GM10266 (cell line): ENCODE measurements around the gene CLNK.
A peak's percentile ranks its signal among the peaks of the same experiment; 100 is the strongest.

ENCODE experiments used
- DNase-seq: peaks from one replicate; pipeline ENCODE4 v3.0.0; 2012; ENCODE audit errors: extremely low spot score
- CTCF ChIP-seq: IDR thresholded peaks from 2 replicates; pipeline ENCODE4 v1.5.1; 2012; ENCODE audit warnings: mild to moderate bottlenecking, low read depth; ENCODE audit not compliant: control insufficient read depth, insufficient read depth; ENCODE audit errors: missing control alignments

CLNK gene

GRCh38 chr4:10480616-10481015 lies 204.0 kb downstream of the CLNK start:
- no peak for TF ChIP-seq CTCF
- DNase-seq, result no peak

- no peak for TF ChIP-seq CTCF
- no peak for DNase-seq
These were observed 205.9 kb downstream of the CLNK start for GRCh38 chr4:10478621-10479020.

- no peak for DNase-seq
- TF ChIP-seq CTCF, result no peak
These were observed 214.1 kb downstream of the CLNK start for GRCh38 chr4:10470505-10470904.

GRCh38 chr4:10466161-10466560 lies 218.4 kb downstream of the CLNK start:
- no peak for DNase-seq
- TF ChIP-seq CTCF, result no peak

GRCh38 chr4:10462876-10463275 lies 221.7 kb downstream of the CLNK start:
- TF ChIP-seq CTCF, result no peak
- DNase-seq, result no peak

- TF ChIP-seq CTCF, result no peak
- no peak for DNase-seq
These were observed 222.6 kb downstream of the CLNK start for GRCh38 chr4:10461850-10462400.

- DNase-seq, result peak; percentile 88
- TF ChIP-seq CTCF, result peak; percentile 93
These were observed 223.3 kb downstream of the CLNK start for GRCh38 chr4:10461091-10461849.
